HCEC 1CT (cell line): ENCODE measurements around the gene STX1A.

Experiments
- DNase-seq: peaks from one replicate; pipeline ENCODE4 v3.0.0-alpha.2; 2017

Gene STX1A

DNA sequence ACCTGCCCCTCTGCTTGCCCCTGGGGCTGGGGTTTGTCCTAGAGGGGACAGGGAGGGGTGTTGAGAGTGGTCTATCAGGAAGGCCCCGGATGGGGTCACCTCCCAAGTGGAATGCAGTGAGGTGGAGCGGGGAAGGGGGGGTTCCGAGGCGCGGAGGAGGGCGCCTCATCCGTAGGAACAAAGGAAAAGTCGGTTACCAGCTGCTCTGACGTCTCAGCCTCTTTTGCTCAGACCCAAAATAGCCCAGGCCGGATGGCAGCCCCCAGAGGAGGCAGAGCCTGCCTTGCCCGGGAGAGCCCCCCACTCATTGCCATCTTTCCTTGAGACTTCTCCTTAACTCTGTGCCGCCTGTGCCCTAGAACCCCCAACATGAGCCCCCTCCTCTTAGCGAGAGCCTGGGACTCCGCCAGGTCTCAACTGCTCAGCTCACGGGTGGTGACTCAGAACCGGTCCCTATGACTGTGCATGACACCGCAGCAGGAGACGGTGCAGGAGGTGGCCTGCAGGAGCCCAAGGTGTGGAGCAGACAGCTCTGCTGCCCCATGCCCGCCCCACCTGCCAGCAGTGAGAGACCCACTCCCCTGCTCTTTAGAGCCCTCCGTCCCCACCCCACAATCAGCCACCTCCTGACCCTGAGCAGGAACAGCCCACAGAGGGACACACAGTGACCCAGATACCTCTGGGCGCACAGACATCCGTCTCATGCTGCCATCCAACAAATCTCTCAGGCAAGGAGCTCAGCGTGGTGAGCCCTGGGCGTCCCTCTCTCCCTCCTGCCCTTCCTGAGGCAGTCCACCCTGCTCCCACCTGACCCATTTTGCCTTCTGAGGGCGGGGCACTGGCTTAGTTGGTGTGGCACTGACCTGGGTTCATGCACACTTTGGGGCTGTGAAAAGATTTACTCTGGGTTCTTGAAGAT, 13.1 kb downstream of the STX1A start:
- DNase-seq, result no peak

- no peak for DNase-seq
These were observed 13.9 kb downstream of the STX1A start for GRCh38 chr7:73705551-73705920.

- DNase-seq, result no peak
These were observed 14.6 kb downstream of the STX1A start for GRCh38 chr7:73704640-73705550.

GRCh38 chr7:73703757-73704639, 15.5 kb downstream of the STX1A start:
- no peak for DNase-seq

DNA sequence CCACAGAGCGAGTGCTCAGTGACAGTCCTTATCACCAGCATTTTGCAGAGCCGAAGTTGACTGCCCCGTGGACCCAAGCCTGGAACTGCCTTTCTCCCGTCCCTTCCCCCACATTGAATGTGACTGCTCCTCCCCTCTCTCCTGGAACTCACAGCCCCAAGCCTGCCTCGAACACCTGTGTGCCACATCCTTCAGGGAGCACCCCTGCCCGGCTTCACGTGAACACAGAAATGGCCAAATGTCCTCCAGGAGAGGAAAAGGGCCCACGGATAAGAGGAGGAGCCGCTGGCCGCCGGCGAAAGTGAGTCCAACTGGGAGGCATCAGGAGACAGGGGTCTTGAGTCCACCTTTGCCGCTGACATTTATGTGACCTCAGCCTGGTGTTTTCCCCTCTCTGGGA, 16.2 kb downstream of the STX1A start:
- DNase-seq, result no peak

DNA sequence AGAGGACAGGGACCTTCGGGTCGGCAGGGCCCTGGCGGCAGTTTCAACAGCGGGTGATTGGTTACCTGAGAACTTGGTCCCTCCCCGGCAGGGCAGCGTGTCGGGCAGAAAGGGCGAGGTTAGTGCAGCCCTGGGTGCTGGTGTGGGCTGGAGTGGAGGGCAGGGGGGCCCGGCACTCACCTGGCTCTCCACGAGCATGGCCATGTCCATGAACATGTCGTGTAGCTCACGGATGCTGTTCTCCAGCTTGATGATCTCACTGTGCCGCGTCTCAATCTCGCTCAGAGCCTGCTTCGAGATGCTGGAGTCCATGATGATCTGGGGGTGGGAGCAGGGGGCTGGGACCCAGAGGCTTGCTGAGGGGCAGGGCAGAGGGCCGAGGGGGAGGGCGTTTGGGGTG, 16.8 kb downstream of the STX1A start:
- no peak for DNase-seq

DNA sequence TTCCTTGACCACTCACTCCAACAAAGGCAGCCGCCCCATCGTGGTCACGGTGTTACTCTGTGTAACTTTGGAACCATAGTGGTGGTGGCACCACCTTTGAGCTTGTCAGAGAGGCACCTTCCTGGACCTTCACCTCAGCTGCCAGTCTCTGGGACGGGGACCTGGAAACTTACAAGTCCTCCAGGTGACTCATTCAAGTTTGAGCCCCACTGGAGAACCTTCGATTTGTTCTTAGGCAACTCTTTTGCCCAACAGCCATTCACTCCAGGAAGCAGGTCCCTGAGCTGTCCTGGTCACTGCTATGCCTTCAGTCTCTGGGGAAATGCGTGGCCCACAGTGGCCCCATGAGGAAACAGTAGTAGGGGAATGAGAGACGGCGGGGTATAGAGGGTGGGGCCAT, 17.2 kb downstream of the STX1A start:
- no peak for DNase-seq

GRCh38 chr7:73701357-73701995, 18.0 kb downstream of the STX1A start:
- DNase-seq, result peak; percentile 28

DNA sequence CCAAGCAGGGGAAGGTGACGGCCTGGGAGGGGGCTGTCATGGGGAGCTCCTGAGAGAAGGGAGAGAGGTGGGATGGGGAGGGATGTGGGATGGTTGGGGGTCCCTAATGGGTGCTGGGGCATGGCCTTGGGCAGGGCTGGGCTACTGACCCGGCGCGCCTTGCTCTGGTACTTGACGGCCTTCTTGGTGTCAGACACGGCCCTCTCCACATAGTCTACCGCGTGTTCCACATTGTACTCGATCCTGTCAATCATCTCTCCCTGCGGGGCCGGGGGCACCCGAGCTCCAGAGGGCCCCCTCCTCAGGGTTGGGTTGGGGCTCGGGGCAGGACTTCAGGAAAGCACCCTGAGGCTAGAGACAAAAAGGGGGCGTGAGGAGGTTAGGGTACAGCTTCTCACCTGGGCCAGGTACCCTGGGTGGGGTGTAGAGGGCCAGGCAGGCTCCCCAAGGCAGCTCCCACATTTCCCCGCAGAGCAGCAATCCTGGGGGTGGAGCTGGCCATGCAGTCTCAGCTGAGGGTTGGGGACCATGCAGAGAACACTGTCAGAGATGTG, 18.8 kb downstream of the STX1A start:
- no peak for DNase-seq

- DNase-seq, result no peak
These were observed 19.4 kb downstream of the STX1A start for GRCh38 chr7:73700069-73700423.

- no peak for DNase-seq
These were observed 19.9 kb downstream of the STX1A start for GRCh38 chr7:73699370-73700068.

GRCh38 chr7:73698410-73698809, 21.1 kb downstream of the STX1A start:
- DNase-seq, result no peak

DNA sequence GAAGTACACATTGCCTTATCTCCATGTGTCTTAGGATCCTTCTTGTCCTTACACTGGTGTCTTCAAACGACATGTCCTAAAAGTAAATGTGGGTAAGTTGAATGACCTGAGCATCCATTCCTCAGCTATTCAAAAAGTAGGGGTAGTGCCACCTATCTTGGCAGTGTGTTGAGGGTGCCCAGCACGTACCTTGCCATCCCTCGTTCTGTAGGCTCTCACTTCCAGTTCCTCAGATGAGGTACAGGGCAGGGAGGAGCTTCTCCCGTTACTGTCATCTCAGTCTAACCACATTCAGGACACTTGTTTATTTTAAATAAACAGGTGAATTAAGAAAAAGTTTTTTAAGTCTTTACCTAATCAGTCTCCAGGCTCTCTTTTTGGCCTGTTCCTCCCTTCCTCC, 23.1 kb downstream of the STX1A start:
- no peak for DNase-seq

DNA sequence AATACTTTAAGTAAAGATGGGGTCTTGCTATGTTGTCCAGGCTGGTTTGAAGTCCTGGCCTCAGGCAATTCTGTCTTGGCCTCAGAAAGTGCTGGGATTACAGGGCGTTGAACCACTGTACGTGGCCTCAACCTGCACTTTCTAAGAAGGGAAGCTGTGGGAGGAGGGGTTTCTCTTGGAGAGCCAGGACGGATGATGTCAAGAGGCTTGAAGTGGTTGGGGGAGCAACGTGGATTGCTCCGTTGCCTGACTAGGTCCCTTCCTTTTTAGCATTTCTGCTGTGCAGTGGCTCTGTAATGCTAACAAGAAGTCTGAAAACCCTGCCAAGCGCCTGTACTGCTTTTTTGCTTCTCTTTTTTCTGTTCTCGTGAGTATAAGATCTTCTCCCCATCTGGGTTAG, 28.8 kb downstream of the STX1A start:
- no peak for DNase-seq

- no peak for DNase-seq
These were observed 31.2 kb downstream of the STX1A start for GRCh38 chr7:73688288-73688687.

GRCh38 chr7:73685311-73685710, 34.2 kb downstream of the STX1A start:
- no peak for DNase-seq

DNA sequence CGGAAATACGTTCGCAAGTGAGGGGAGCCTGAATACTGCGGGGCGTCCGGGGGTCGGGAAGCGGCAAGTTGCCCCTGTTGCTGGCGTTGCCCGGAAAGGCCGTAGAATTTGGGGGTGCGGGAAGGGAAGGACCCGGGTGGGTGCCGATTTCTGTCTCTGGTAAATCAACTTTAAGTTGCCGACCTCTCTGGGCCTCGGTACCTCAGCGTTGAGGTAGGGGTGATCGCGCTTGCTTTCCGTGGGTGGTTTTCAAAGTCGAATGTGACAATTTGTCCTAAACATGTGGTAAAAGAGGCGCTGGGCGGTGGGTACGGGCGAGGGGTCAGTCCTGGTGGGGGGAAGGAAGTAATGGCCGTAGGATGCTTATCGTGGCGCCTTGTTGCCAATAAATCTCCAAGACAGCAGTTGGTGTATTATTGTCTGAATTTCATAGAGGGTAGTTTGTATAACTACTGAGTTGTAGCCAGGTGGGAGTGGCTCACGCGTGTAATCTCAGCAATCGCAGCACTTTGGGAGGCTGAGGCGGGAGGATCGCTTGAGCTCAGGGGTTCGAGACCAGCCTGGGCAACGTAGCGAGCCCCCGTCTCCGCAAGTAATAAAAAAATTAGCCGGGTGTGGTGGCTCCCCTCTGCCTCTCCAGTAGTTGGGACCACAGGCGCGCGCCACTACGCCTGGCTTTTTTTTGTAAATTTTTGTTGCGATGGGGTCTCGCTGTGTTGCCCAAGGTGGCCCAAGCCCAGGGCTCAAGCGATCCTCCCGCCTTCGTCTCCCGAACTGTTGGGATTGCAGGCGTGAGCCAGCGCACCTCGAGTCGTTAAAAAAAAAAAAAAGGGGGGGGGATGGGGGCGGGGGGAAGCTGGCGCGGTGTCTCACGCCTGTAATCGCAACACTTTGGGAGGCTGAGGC, 35.4 kb downstream of the STX1A start:
- DNase-seq, result no peak

DNA sequence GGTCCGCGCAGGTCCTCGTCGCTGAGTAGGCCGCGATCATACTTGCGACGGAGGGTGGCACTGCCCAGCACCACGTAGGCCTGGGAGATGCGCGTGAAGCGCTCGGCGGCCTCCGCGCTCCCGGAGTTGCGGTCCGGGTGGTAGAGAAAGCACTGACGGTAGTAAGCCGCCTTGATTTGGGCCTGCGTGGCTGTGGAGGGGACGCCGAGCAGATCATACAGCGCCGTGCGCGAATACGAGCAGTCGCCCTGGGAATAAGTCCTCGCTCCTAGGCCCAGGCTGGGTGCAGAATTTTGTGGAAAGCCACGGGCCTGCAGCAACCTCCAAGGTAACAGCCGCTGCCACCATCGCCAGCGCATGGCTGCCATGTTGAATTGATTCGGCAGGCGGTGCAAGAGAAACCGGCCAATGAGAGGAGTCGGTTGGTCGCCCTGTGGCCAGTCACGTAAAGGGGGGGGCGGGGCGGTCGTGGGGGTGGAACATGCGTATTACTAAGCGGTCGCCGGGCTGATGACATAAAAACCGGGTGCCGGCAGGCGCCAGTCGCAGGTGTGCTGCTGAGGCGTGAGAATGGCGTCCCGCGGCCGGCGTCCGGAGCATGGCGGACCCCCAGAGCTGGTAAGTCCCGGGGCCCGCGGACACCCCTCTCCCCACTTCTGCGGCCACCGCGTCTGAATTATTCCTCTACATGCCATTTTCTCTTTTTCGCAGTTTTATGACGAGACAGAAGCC, 36.2 kb downstream of the STX1A start, which contains the start of the genes BUD23 and DNAJC30:
BUD23 (plus strand) TSS at position 542 of the 732 bp plus-strand sequence; CDS start at position 571, 29 bp downstream.
DNAJC30 (minus strand) TSS at position 398 of the 732 bp plus-strand sequence; CDS start at position 368, 30 bp downstream.
- peak; percentile 93 for DNase-seq

- no peak for DNase-seq
These were observed 36.8 kb downstream of the STX1A start for GRCh38 chr7:73682745-73683055.

DNA sequence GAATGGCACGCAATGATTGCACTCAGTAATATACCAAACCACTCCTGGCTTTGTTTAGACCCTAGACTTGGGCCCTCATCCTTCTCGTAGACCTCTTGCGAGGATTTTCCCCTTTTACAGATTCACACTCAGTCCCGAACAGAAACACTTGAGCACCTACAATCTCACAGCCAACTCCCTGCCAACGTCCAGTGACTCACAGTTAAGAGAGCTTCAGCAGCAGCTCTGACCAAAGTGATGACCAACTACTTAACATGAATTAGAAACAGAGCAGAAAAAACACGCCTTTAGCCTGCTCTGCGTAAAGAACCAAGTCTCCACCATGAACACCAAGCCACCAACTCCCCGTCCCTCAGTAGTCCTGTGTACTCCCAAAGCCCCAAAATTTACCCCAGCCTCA, 38.4 kb downstream of the STX1A start:
- no peak for DNase-seq
